ENCODE data around the gene SCAF4. TPM values are rescaled to one million over a fixed set of nuclear protein-coding genes. Genes with fewer than 3 reads are reported as not detected.
"Not testable (repeated sequence)": the region's sequence is repeated elsewhere in the genome, so short reads cannot be mapped to it uniquely, and the experiment has no call there.

Gene SCAF4
- total RNA-seq, 4 donors from 2014 or later = 8.2 to 11.5 (median 10.0) TPM

- H3K4me3 ChIP-seq = no peak overlapping the region
- H3K36me3 ChIP-seq = no peaks in the 10 kb centered on the region
- no peaks in the 10 kb centered on the region for H3K4me1 ChIP-seq
- intact Hi-C loops (cut with DNase I; ENCODE audit: low total_unique reads) (no loop called here), in situ Hi-C loops (cut with MboI; ENCODE audit: low sequenced_read_pairs in 4 of 4) (loop anchor here in 1 of 4 donors (25.0 kb wide), 1 partner anchor 643 kb away; the partner anchor contains the start of gene URB1)
- no peaks in the 10 kb centered on the region for H3K9me3 ChIP-seq
- TF ChIP-seq POLR2A (IDR thresholded peaks at IDR 0.05) = no peak
- TF ChIP-seq CTCF (IDR thresholded peaks at IDR 0.05 in 4 of 5, conservative IDR thresholded peaks at IDR 0.05 in 1 of 5) = no peak
- H3K27ac ChIP-seq = no peak overlapping the region
- no peaks in the 10 kb centered on the region for H3K27me3 ChIP-seq
- DNase-seq = no peak
- ATAC-seq = no peak
Observed at GRCh38 chr21:31744182-31744800, 12.4 kb upstream of the SCAF4 start.

GRCh38 chr21:31743712-31744111 lies 11.8 kb upstream of the SCAF4 start:
- Histone ChIP-seq H3K27me3 (no peaks in the 10 kb centered on the region), H3K27ac (no peak overlapping the region), H3K4me1 (no peaks in the 10 kb centered on the region), H3K4me3 (no peak overlapping the region), H3K9me3 (no peaks in the 10 kb centered on the region), H3K36me3 (no peaks in the 10 kb centered on the region)
- in situ Hi-C loops (cut with MboI; ENCODE audit: low sequenced_read_pairs in 4 of 4) (loop anchor here in 1 of 4 donors (25.0 kb wide), 1 partner anchor 644 kb away; the partner anchor contains the start of gene URB1), intact Hi-C loops (cut with DNase I; ENCODE audit: low total_unique reads) (no loop called here)
- DNase-seq (no peak), ATAC-seq (no peak)
- TF ChIP-seq CTCF (IDR thresholded peaks at IDR 0.05 in 4 of 5, conservative IDR thresholded peaks at IDR 0.05 in 1 of 5) (no peak), POLR2A (IDR thresholded peaks at IDR 0.05) (no peak)

- Histone ChIP-seq H3K27me3 (no peaks in the 10 kb centered on the region), H3K9me3 (no peaks in the 10 kb centered on the region), H3K4me1 (no peaks in the 10 kb centered on the region), H3K4me3 (no peak overlapping the region), H3K27ac (no peak overlapping the region), H3K36me3 (no peaks in the 10 kb centered on the region)
- intact Hi-C loops (cut with DNase I; ENCODE audit: low total_unique reads) = no loop called here
- no peak for DNase-seq
- in situ Hi-C loops (cut with MboI; ENCODE audit: low sequenced_read_pairs in 4 of 4) = loop anchor here in 1 of 4 donors (25.0 kb wide), 1 partner anchor 646 kb away; the partner anchor contains the start of gene URB1
- ATAC-seq = no peak
- TF ChIP-seq POLR2A (IDR thresholded peaks at IDR 0.05) = no peak
- no peak for TF ChIP-seq CTCF (IDR thresholded peaks at IDR 0.05 in 4 of 5, conservative IDR thresholded peaks at IDR 0.05 in 1 of 5)
Observed at GRCh38 chr21:31741116-31741515, 9.2 kb upstream of the SCAF4 start.

- H3K27me3 ChIP-seq; ATAC-seq; H3K4me3 ChIP-seq; intact Hi-C loops (cut with DNase I; ENCODE audit: low total_unique reads); H3K36me3 ChIP-seq; H3K27ac ChIP-seq; H3K4me1 ChIP-seq; H3K9me3 ChIP-seq; DNase-seq: not testable (repeated sequence)
- in situ Hi-C loops (cut with MboI; ENCODE audit: low sequenced_read_pairs in 4 of 4) = loop anchor here in 1 of 4 donors (25.0 kb wide), 1 partner anchor 650 kb away; the partner anchor contains the start of gene URB1
Observed at GRCh38 chr21:31737586-31738397, 5.9 kb upstream of the SCAF4 start.

- peaks cover 11 to 13% of the 10 kb centered on the region in 2 donors for H3K4me1 ChIP-seq
- H3K4me3 ChIP-seq = no peak overlapping the region
- H3K27me3 ChIP-seq = no peaks in the 10 kb centered on the region
- in situ Hi-C loops (cut with MboI; ENCODE audit: low sequenced_read_pairs in 4 of 4) = loop anchor here in 1 of 4 donors (25.0 kb wide), 1 partner anchor 652 kb away; the partner anchor contains the start of gene URB1
- no peaks in the 10 kb centered on the region for H3K9me3 ChIP-seq
- no peaks in the 10 kb centered on the region for H3K36me3 ChIP-seq
- TF ChIP-seq POLR2A (IDR thresholded peaks at IDR 0.05) (no peak), CTCF (IDR thresholded peaks at IDR 0.05 in 4 of 5, conservative IDR thresholded peaks at IDR 0.05 in 1 of 5) (no peak)
- DNase-seq (no peak), ATAC-seq (no peak)
- no peak overlapping the region for H3K27ac ChIP-seq
- intact Hi-C loops (cut with DNase I; ENCODE audit: low total_unique reads) = no loop called here
Observed at GRCh38 chr21:31735511-31735992, 3.6 kb upstream of the SCAF4 start.

Measured in gastrocnemius medialis (tissue), 4 donors.